ENCODE results near the gene AFTPH.
A peak's percentile ranks its signal among the peaks of the same experiment; 100 is the strongest.

AFTPH gene

GRCh38 chr2:64542071-64543007 is 18.2 kb downstream of the AFTPH start:
- no peak for FAIRE-seq

- no peak for FAIRE-seq
These were observed 19.0 kb downstream of the AFTPH start for GRCh38 chr2:64543008-64543697.

DNA sequence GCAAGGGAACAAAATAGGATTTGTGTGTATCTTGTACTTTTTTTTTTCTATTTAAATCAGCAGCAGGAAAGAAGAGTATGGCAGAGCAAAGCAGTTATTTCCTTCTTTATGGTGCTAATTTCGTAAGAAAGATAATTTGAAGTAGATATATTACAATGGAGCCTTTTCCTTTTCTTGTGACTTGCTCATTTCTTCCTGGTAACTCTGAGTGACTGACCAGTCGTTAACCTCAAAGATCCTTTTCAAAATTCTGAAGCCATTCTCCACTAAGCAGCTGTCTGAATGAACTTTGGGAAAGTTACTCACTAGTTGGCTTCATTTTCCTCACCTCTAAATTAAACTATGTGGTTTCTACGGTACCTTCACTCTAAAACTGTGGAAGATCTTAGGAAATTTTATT is 24.6 kb downstream of the AFTPH start:
- no peak for FAIRE-seq

- FAIRE-seq, result no peak
These were observed 25.9 kb downstream of the AFTPH start for GRCh38 chr2:64550042-64550441.

DNA sequence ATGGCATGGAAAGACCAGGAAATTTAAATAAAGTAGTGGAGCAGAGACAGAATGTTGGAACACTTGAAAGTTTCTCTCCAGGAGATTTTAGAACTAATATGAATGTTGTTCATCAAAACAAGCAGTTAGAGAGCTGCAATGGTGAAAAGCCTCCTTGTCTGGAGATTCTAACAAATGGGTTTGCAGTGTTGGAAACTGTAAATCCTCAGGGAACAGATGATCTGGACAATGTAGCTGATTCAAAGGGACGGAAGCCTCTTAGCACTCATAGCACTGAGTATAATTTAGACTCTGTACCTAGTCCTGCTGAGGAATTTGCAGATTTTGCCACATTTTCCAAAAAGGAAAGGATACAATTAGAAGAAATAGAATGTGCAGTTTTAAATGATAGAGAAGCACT is 27.7 kb downstream of the AFTPH start:
- FAIRE-seq, result no peak

DNA sequence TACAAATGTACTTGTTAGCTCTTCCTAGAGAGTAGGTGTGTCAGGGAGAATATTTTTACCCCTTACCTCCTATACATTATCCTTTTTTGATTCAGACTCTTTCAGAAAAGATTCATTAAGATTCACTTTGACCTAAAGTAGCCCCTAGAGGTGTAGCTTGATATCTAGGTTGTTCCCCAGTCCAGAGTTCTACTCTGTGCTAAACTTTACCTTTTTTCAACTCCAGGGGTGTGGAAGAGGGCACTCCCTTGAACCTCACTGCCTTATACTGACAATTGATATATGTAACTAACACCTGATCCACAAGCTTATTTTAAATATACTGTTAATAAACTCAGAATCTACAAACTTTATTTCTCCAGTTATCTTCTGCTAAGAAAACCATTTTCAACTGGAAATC is 30.0 kb downstream of the AFTPH start:
- no peak for FAIRE-seq

DNA sequence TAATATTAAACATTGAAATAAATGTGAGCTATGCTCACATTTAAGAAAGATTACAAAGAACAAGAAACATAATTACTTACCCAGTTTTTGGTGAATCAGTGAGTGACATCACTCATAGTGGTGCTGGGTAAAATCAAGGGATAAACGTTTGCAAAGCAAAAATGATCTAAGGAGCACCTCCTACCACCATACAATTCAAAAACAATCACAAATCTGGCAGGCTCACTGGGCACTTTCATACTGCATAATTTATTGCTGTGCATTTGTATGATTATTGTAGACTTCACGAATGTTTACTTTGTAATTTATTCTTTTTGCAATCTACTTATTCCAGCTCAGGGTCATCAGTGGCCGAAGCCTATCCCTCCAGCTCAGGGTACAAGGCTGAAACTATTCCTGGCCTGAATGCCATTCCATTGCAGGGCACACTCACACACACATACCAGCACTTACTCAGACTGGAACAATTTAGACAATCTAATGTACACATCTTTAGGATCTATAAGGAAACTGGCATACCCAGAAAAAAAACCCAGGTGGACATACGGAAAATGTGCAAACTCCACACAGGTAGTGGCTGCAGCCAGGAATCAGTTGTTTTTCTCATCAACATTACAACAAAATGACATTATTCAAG is 34.4 kb downstream of the AFTPH start:
- FAIRE-seq, result no peak

- FAIRE-seq, result no peak
These were observed 38.1 kb downstream of the AFTPH start for GRCh38 chr2:64562148-64562784.

- no peak for FAIRE-seq
These were observed 39.4 kb downstream of the AFTPH start for GRCh38 chr2:64563436-64563938.

- no peak for FAIRE-seq
These were observed 42.0 kb downstream of the AFTPH start for GRCh38 chr2:64565949-64566710.

DNA sequence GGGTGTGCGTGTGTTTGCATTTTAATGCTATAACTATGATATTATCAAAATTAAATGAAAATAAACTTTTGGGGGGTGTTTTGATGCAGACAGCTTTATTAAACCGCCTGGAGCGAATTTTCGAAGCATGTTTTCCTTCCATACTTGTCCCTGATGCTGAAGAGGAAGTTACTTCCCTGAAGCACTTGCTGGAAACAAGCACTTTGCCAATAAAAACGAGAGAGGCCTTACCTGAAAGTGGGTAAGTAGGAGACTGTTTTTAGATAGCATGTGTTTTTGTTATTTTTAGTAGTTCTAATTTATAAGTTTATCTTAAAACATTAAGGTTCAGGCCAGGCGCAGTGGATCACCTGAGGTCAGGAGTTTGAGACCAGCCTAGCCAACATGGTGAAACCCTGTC is 43.3 kb downstream of the AFTPH start:
- no peak for FAIRE-seq

GRCh38 chr2:64568836-64569235 is 44.7 kb downstream of the AFTPH start:
- FAIRE-seq, result no peak

DNA sequence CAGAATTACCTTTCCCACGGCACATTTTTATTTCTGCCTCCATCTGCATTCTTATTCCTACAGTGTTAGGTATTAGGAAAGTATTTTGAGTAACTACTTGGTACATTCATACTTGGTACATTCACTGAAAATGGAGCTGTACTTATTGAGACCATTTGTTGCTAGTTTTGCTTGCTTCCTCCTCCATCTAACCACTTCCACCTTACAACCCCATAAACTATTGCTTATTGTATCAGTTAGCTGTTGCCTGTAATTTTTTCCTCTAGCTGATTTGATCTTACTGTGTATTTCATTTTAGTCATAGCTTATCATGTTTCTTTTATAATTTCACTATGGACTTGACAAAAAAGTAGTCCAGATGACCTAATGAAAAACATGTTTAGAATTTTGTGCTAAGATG is 50.7 kb downstream of the AFTPH start:
- no peak for FAIRE-seq

DNA sequence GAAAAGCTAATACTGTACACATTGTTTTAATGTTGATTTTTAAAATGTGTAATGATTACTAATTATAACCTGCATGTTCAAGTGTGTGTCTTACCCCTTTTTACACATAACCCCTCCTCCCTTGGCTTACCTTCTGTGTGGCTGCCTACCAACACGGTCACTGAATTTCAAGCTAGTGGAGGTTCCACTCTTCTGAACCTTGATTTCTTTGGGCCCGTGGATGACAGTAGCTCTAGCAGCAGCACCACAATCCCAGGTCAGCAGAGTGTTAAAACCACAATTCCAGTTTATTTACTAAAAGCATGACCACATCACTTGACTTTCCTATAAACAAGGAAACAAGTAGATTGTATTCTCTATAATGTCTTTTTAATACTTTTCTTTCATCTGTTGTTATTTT is 56.9 kb downstream of the AFTPH start:
- FAIRE-seq, result peak; percentile 52

DNA sequence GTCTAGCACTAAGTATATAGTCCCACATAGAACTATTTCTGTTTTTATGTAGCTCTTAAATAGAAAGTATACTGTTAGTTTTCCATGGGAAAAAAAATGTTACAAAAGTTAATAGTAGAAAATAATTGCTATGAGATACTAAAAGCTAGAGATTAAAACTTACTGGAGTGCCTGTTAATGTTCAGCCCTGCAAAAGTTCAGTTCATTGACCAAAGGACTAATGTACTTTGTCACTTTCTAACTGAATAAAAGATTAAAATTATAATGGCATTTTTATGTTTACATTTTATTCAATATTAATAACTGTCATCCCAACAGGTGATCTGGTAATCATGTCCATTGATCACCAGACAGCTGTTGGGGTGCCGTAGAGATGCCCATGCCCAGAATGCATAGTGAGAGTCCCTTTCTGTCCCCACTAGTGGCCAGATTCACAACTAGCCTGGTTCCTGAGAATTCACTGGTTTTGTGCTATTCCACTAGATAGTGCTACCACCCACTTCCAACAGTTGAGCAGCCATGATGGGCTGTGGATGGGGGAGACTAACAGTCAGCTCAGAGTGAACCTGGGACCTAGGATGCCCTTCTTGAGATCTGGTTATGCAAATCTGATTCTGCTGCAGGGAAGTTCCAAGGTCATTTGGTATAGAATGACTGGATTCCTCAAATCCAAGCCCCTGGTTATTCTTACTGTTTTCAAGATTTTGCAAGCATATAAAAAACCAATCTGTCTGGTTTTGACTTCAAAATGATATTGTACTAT is 57.8 kb downstream of the AFTPH start:
- peak; percentile 6 for FAIRE-seq

- no peak for FAIRE-seq
These were observed 58.7 kb downstream of the AFTPH start for GRCh38 chr2:64582774-64583340.

DNA sequence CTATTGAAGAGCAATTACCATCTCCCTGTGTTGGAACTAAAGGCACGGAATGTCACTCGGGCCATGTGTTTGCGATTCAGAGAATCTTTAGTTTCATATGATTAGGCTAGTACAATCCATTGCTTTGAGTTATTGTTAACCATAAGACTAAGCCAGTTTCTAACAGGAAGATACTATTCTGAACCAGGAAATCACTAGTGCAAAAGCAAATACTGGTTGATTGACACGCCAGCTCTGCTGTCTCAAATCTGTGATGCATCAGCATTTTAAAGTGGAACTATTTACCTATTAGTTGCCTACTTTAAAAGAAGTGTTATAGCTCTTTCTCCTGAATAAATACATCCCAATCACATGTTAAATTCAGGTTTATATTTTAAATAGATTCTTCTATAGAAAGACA is 61.9 kb downstream of the AFTPH start:
- FAIRE-seq, result no peak

- FAIRE-seq, result peak; percentile 98
These were observed 62.9 kb downstream of the AFTPH start for GRCh38 chr2:64586883-64587481.

DNA sequence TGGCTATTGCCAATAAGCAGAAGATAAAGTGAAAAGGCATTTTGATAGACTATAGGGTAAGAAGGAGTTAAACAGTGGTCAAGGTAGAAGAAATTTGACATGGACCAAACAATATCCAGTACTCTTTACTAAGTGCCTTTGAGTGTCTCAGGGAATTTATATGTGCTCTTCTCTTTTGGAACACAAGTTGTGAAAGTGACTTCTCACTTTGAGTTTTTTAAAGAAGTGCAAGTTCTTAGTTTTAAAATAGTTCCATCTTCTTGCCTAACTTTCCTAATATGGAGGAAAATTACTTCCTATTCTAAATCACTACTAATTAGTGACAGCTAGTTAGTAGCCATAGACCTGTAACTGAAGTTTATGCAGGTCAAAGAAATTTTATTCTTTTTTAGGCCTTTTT is 63.4 kb downstream of the AFTPH start:
- FAIRE-seq, result peak; percentile 48

DNA sequence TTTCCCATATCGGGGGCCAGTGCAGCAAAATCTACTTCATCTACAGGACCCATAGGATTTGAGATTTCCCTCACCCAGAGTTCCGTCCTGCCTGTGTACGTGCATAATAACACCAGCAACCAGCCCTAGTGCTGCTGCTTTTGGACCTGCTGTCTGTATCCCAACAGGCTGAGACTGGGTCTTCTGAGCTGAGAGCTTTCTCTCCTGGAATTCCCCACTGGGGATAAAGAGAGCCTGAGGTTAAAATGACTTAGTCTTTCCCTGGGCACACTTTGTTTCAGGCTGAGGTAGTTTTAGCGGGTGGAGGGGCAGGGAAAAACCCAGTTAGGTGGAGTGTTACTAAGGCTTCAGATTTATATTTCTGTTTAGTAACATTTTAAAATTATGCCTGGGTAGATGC is 67.1 kb downstream of the AFTPH start:
- no peak for FAIRE-seq
